Dedifferentiated amniotic fluid mesenchymal stem cell (primary cell): Measurements from ENCODE around the gene CITED1.

ENCODE experiments used
- DNase-seq: peaks from one replicate; pipeline ENCODE4 v3.0.0-alpha.2; 2016; ENCODE audit errors: extremely low spot score

CITED1 gene

DNA sequence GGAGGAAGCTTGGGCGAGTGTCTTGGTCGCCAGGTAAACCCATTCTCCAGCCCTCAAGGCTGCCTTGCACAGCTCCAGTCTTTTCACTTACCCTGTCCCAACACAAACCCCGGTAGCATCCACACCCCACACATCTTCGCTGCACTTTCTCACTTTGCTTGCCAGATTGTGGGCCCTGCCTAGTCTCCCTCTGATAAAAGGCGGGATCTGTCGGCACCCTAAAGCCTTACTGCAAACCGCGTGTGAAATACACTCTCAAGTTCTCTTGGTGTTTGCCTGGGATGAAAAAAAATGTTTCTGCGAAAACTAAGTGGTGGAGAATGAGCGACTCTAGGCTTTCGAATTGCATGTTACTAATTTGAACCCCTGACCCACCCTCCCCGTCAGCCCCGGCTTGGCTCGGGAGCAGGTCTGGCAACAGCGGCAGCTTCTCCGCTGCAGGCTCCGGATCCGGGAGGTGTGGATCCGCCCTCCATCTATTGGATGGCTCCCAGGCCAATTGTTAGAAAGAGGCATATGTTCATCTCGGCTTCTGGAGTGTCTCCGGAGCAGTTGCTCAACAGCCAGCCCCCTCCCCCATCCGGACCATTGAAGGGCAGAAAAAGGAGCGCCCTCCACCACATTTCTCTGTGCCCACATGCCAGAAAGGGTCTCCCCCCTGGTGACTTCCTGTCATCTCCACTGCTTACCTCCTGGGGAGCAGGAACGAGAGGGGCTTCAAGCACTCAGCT lies 3.0 kb upstream of the CITED1 start:
- DNase-seq = no peak

DNA sequence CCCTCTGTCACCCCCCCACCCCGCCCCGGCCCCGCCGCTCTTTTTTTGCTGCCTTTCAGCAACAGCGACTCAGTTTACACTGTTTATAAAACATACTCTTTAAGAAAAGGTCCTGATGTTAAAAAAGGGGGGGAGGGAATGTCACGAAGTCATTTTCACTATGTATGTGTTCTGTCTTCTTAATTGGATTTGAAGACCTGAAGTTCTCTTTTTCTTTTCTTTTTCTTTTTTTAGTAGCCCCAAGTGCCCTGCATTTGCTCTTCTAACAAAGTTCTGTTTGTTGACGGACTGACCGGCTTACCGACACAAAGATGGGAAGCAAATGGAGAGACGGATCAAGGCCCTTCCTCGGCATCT lies 2.5 kb upstream of the CITED1 start:
- DNase-seq = no peak

DNA sequence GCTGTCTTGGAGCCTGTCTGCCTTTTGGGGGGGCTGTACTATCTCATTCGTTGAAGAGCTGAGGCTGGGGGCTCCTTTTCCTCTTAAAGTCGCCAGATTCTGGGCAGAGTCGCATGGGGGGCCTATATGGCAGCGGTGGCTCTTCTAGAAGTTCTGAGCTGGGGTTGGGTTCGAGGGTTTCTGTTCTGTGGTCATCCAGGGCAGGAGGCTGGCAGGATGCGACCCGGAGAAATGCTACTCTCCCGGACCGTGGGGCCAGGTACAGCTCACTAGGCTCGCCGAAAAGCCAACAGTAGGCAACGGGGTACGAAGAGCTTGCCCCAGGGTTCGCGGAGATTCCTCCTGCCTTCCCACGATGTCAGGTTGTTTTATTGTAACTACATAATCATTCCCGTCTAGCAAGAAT lies 1.9 kb upstream of the CITED1 start:
- no peak for DNase-seq

DNA sequence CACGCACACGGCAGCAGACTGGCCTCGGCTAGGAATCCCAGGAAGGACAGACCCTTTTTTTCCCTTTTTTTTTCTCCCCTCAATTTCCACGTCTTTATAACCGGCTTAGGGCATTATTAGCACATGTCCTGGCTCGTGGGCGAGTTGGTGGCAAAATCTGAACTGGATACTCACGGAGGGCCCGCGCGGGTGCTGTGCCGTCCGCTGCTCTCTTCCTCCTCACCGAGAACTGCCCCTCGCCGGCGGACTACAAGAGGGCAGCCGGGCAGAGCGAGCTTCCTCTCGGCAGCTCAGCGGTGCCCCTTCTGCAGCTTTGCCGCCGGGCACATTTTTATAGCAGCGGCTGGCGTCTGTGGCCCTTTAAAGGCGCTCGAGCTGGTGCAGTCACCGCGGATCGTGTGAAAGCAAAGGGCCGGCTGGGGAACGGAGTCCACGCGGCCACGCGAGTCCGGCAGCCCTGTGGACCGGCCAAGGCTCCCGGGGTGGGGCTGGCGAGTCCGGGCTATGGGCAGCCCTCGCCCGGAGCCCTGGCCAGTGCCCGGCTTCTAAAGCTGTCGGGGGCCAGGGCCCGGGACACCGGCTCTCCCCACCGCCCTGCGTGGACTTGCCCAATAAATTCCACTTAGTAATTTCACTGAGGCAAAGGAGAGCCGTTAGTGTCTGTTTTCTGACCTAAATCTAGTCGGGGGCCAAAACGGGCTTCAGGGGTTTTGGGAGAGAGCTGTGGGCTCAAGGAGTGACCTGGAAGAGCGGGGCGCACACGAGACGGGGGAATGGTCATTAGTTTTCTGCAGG lies 1.3 kb upstream of the CITED1 start:
- peak; percentile 54 for DNase-seq

DNA sequence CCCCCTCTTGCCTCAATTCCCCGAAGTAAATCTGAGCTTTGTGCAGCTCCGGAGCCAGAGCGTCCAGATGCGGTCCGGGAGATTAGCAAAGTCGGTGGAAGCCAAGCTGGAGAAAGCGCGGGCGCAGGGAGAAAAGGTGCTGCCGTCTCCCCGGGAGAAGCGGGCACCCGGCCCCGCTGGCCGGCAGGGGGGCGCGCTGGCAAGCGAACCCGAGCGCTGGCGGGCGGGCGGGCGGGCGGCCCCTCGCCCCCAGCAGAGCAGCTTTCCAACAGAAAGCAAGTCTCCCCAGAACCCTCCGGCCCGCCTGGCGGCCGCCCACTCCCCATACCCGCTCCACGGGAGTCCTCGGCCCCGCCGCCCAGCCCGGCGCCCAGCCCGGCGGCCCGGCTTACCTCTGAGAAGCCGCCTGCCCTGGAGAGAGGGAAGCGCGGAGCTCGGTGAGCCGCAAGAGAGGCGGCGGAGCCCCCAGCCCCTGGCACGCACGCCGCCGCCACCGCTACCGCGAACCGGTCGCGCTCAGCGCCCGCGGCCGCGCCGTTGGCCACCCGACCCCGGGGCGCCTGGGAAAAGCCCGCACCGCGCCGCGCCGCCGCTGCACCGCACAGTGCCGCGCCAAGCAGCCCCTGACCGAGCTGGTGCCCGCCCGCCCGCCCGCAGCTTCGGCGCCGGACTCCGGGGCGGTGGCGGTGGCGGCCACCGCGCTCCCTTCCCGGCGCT lies 529 bp upstream of the CITED1 start:
- DNase-seq = no peak

DNA sequence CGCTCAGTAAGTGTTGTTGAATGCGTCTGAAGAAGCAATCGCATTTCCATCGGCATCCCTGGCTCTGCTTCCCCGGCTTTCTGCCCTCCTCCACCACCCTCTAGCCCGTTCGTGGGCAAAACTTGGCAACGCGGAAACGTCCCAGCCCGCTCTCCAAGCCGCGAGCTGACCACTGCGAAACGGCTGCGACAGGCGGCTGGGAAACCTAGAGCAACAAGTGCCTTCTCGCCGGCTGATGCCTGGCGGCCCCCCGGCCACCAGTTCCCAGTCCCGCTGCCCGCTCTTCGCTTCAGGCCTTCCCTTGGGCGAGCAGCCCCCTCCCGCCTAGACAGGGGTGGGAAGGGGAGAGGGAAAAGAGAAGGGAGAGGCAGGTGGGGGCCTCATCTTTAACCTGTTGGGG lies 837 bp downstream of the CITED1 start:
- no peak for DNase-seq

DNA sequence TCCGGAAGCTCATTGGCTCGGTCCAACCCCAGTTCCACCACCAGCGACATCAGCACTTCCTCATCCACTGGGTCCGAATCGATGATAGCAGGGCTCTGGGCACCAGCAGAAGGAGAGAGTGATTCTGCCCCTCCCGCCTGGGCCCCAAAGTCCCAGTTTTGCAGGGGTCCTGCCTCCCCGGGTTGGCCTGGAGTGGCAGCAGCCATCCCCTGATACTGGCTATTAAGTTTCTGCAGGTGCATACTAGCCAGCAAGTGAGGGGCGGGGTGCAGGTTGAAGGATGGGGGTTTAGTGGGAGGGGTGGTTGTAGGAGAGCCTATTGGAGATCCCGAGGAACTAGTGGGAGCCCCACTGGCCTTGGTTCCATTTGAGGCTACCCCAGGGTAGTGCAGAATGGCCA lies 3.9 kb downstream of the CITED1 start:
- DNase-seq = no peak

DNA sequence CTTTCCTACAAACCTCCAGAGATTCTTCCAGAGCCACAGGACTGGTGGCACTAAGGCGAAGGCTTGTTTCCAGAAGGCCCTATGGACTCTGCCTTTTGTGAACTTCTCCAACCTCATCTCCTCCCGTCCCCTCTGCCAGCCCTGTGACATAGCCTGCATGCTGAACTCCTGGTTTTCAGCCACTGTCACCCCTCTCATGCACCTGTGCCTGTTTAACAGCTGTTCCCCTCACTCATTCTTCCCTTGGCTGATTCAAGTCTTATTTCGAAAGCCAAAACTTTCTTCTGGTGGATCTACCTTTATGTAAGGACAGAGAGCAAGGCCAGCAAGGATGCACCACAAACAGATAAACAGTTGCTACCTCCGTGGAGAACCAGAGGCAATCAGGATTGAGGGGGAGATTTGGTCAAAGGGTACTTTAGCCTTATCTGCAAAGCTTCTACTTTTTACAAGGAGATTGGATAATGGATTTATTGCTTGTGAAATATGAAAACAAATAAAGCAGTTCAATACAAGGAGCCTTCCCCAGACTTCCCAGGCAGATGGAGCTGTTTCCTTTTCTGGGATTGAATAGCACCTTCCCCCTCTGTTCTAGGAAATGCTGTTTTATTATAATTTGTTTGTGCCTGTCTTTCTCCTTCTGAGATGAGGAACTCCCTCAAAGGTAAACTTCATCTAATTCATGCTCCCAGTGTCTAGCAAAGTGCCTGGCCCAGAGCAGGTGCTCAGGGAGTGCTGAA lies 5.7 kb downstream of the CITED1 start:
- no peak for DNase-seq

DNA sequence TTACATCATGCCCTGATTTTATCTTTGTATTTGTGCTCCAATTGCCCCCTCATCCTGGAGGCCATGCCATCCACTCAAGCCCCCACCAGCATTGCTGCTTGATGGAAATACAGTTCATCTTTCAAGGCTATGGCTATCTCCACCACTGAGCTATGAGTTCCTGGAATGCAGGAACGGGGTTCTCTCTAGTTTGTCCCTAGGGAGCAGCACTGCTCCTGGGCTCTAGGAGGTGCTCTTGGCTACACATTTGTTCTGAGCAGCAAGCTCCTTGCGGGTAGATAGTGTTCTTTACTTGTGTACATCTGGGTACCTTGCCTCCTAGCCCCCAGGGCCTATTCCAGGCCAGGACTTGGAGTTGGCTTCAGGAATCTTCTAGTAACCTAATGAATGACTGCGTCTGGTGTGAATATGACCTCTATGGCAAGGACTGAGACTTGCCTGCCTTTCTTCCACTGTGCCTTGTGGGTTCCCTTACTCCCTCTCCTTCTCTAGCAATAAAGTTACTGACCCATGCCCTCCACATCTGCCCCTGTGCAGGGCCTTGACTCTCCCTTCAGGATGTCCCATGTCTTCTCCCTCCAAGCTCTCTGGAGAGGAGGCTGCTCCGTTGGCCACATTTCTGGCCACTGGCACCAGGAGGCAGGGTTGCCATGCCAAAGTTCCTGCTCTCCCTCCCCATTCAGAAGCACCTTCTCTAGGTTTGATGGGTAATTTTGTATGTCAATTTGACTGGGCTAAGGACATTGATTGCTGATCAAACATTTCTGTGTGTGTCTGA lies 7.6 kb downstream of the CITED1 start:
- no peak for DNase-seq

DNA sequence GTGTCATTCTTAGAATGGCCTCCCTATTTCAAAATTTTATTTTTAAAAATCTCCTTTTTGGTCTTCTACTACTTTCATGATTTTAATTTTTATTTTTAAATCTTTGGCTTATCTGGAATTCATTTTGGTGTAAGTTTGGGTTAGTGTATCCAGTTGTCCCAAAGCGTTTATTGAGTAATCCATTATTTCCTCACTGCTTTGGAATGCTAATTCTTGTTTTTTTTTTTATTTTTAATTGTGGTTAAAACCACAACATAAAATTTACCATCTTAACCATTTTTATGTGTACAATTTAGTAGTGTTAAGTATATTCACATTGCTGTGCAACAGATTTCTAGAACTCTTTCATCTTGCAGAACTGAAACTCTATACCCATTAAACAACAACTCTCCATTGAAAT lies 8.7 kb downstream of the CITED1 start:
- no peak for DNase-seq

DNA sequence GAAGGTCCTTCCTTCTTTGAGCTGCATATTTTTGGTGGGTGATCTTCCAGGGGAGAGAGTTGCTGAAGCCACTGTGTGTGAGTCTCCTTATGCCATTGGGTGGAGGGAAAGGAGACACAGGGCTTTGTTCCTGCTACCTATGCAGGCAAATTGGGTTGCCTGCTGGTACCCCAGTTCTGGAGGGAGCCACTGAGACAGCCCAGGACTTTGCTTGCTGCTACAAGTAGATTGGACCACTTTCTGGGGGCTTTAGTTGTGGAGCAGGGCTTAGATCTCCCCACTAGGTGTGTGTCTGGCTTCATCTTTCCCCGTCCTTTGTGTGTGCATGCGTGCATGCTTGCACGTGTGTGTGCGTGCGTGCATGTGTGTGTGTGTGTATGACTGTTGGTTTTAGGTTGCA lies 10.0 kb downstream of the CITED1 start:
- DNase-seq = no peak

DNA sequence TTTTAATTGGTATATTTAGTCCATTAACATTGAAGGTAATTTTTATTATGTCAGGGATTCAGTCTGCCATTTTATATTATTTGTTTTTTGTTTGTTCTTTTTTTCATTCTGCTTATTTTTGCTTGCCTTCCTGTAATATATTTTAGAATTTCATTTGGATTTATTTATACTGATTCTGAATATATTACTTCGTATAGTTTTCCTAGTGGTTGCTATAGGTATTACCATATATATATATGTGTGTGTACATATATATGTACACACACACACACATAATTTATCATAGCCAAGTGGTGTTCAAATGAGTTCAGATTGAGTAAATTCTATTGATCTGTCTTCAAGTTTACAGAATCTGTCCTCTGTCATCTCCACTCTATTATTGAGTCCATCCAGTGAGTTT lies 11.2 kb downstream of the CITED1 start:
- no peak for DNase-seq

DNA sequence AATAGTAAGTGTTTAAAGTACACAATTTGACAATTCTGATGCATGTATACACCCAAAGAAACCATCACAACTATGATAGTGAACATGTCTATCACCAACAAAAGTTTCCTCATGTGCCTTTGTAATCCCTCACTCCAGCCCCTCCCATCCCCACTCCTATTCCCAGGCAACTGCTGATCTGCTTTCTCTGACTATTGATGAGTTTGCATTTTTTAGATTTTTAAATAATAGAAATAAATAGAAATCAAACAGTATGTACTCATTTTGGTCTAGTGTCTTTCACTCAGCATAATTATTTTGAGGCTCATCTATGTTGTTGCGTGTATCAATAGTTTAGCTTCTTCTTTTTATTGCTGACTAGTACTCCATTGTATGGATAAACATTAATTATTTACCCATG lies 23.4 kb downstream of the CITED1 start:
- no peak for DNase-seq

DNA sequence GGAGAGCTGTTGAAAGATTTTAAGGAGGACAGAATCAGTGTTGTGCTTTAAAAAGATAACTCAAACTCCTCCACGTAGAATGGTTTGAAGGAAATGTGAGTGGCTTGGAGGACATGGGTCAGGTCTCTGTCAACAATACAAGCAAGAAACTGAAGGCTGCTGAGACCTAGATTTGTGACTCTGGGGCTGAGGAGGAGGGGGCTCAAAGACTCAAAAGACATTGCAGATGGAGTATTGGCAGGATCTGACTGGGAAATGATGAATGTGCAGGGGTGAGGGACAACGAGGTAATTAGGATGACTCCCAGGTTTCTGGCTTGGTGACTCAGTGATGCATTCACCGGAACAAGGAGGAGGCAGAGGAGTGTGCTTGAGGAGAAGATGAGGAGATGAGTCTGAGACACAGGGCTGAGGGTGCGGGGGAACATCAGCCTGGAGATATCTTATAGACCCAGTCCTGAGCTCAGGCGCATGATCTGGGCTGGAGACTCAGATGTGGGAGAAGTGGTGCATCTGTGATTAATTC lies 25.3 kb downstream of the CITED1 start:
- DNase-seq = no peak

DNA sequence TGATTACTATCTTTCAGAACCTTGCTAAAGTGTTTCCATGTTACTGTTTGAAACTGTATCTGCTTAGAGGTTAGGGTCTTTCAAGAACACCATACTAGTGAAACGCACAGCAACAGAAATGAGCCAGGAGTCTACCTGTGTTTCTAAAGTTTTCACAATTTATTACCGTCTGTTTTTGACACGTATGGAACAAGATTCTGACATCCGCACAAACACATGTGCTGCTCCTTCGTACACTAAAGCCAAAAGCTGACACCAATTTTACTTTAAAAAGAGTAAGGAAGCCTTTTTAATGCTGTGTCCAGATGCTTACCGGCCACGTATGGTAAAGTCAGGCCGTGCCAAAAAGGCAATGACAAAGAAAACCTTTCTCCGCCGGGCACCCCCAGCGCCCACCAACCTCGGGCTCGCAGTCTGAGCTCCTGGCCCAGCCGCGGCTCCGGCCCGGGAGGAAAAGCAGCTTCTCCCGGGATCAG lies 29.2 kb downstream of the CITED1 start:
- DNase-seq = no peak

DNA sequence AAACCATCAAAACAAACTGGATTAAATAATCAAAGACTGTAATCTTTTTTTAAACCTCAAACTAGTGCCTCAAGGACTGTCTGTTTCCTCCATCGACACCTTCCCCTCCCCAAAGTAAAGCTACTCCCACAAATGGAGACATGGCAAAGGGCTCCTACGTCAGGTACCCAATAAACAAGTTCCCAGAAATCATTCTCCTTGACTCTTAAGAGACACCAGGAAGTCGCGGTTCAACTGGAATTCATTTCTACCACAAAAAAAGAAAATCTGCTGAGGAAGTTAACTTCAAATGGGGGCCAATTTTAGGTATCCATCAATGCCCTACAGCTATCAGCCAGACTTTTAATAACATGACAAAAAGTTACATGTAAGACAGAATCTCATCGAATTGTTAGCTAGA lies 31.2 kb downstream of the CITED1 start:
- DNase-seq = no peak

DNA sequence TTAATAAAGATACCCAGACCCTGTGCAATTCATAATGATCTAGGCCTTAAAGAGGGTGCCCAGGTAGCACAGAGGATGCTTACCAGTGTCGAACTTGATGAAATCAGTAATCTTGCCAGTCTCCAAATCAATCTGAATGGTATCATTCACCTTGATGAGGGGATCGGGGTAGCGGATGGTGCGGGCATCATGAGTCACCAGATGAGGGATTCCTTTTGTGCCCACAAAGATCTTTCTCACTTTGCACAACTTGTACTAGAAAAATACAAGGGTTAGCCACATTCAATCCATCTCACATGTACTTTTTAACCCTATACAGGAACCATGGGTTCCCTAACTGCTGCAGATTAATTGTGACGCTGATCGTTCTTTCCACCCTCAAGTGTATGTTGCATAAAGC lies 32.0 kb downstream of the CITED1 start:
- DNase-seq = no peak

DNA sequence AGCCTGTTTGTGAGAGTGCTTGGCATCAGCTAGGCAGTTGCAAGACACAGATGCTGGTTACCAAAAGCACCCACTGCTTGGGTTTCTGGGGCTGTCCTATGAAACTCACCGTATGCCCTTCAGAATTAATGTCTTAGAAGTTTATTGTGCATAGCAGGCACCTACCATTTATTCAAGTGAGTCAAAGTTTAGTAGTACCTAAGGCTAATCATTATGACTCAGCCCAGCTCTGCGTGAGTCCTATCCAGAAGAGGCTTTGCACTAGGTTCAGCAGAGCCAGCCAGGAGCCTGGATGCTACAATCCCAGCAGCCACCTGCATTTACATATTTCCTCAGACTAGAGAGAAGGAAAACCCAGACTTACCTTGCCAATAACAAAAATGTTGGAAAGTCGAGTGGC lies 32.8 kb downstream of the CITED1 start:
- DNase-seq = no peak

DNA sequence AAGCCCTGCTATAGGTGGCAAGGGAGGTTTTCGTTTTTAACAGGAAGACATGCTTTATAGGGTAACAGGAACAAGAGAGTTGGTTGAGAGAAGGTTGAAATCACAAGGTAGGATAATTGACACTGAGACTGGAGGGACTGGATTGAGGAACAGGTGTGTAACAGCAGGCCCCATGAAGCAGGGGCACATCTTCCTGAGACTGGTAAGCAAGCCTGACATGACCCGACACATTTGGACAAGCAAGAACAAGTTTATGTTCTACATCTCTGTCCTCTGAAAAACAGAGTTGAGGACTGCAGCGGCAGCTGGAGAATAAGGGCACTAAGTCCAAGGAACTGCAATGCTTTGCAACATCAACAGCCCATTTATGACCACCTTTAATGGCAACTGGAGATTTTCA lies 33.9 kb downstream of the CITED1 start:
- no peak for DNase-seq

DNA sequence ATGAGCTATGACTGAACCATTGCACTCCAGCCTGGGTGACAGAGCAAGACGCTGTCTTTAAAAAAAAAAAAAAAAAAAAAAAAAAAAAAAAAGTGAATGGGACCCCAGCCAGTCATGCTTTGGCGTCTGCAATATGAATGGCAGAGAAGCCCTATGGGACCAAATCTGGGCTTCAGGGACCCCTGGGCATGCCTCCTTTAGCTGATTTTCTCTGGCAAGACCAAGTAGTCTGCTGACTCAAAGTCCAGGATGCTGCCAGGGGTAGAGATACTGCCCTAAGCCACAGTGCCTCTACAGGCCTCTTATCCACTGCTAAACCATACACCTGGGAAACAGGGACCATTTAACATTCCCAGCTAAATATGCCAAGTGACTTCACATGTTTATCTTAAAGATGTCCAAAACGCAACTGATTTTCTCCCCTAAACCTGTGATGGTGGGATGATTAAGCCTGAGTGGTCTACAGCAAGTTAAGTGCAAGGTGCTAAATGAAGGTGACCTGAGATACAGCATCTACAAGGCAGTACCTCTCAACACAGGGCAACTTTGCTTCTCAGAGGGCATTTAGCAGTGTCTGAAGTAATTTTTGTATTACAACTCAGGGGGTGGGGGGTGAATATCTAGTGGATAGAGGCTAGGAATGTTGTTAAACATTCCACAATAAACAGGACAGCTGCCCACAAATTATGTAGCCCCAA lies 34.5 kb downstream of the CITED1 start:
- no peak for DNase-seq
